GM12878 (cell line): ENCODE results near the gene AKT3.

Source experiments
- ATF2 ChIP-seq: IDR thresholded peaks from 2 replicates; pipeline ENCODE4 v1.6.1; 2012; ENCODE audit warnings: low read length, inconsistent platforms
- BHLHE40 ChIP-seq, 2 experiments: fragments of 450-650 bp in 1 of 2; IDR thresholded peaks; 2 replicates each; pipeline ENCODE4 v1.6.1; 2011 to 2017; ENCODE audit warnings: low read depth in 2 of 2, borderline replicate concordance in 1 of 2, improper control_type of control experiment in 1 of 2, low read length in 1 of 2, mild to moderate bottlenecking in 1 of 2
- CREB1 ChIP-seq: IDR thresholded peaks from 2 replicates; pipeline ENCODE4 v1.6.1; 2012; ENCODE audit warnings: low read depth, mild to moderate bottlenecking, inconsistent platforms
- CTCF ChIP-seq, 3 experiments: IDR thresholded peaks in 2 of 3; conservative IDR thresholded peaks in 1 of 3; 2 replicates each; pipeline ENCODE4 v1.5.1; 2011; ENCODE audit warnings: low read depth in 3 of 3, low read length in 3 of 3, mild to moderate bottlenecking in 3 of 3, control low read depth in 2 of 3, moderate library complexity in 2 of 3, inconsistent platforms in 1 of 3, mixed read lengths in 1 of 3; ENCODE audit not compliant: control insufficient read depth in 2 of 3, insufficient read depth in 1 of 3; ENCODE audit errors: extremely low read depth in 1 of 3
- HDAC2 ChIP-seq: fragments of 200-600 bp; sonication (generic); IDR thresholded peaks from 2 replicates; pipeline ENCODE4 v1.6.1; 2017
- MEF2B ChIP-seq: fragments of 450-650 bp; IDR thresholded peaks from 2 replicates; pipeline ENCODE4 v1.6.1; 2018; ENCODE audit warnings: mild to moderate bottlenecking, moderate library complexity; ENCODE audit not compliant: partially characterized antibody, poor library complexity, severe bottlenecking
- NFXL1 ChIP-seq: fragments of 450-650 bp; IDR thresholded peaks from 2 replicates; pipeline ENCODE4 v1.6.1; 2017; ENCODE audit warnings: antibody characterized with exemption, mild to moderate bottlenecking, borderline replicate concordance
- POLR2A ChIP-seq: IDR thresholded peaks from 2 replicates; pipeline ENCODE4 v1.6.1; 2011; ENCODE audit warnings: low read depth, mild to moderate bottlenecking, low read length
- POLR2AphosphoS5 ChIP-seq: IDR thresholded peaks from 2 replicates; pipeline ENCODE4 v1.6.1; 2011; ENCODE audit warnings: mild to moderate bottlenecking, low read length, inconsistent platforms
- TCF12 ChIP-seq: IDR thresholded peaks from 2 replicates; pipeline ENCODE4 v1.6.1; 2011; ENCODE audit warnings: low read depth, mild to moderate bottlenecking, low read length
- YY1 ChIP-seq: IDR thresholded peaks from 2 replicates; pipeline ENCODE4 v1.6.1; 2011; ENCODE audit warnings: low read depth, mild to moderate bottlenecking, low read length
- TF ChIP-seq, protein P1 (sequence below): IDR thresholded peaks from 2 replicates; pipeline ENCODE4 v1.6.1; 2012; ENCODE audit warnings: mild to moderate bottlenecking, low read depth, low read length
- TF ChIP-seq, protein P2 (sequence below): fragments of 450-650 bp; IDR thresholded peaks from 2 replicates; pipeline ENCODE4 v1.6.1; 2018; ENCODE audit warnings: mild to moderate bottlenecking, low read depth, moderate library complexity; ENCODE audit not compliant: partially characterized antibody

DNA sequence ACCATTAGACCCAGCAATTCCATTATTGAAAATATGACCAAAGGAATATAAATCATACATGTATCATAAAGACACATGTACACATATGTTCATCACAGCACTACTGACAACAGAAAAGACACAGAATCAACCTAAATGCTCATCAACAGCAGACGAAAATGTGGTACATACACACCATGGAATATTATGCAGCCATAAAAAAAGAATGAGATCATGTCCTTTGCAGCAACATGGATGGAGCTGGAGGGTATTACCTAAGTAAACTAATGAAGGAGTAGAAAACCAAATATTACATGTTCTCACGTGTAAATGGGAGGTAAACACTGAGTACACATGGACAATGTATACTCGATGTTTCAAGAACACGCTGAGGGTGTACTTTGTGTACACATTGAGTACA lies 15.9 kb downstream of the AKT3 start:
- no peak for TF ChIP-seq POLR2AphosphoS5
- no peak for TF ChIP-seq CTCF (IDR thresholded peaks at IDR 0.05 in 2 of 3, conservative IDR thresholded peaks at IDR 0.05 in 1 of 3; ENCODE audit: control insufficient read depth in 2 of 3, extremely low read depth in 1 of 3, insufficient read depth in 1 of 3, low read depth in 3 of 3, low read length in 3 of 3)
- no peak for TF ChIP-seq TCF12
- no peak for TF ChIP-seq ATF2
- TF ChIP-seq POLR2A, result no peak
- TF ChIP-seq MEF2B, result no peak
- TF ChIP-seq, protein P1, sequence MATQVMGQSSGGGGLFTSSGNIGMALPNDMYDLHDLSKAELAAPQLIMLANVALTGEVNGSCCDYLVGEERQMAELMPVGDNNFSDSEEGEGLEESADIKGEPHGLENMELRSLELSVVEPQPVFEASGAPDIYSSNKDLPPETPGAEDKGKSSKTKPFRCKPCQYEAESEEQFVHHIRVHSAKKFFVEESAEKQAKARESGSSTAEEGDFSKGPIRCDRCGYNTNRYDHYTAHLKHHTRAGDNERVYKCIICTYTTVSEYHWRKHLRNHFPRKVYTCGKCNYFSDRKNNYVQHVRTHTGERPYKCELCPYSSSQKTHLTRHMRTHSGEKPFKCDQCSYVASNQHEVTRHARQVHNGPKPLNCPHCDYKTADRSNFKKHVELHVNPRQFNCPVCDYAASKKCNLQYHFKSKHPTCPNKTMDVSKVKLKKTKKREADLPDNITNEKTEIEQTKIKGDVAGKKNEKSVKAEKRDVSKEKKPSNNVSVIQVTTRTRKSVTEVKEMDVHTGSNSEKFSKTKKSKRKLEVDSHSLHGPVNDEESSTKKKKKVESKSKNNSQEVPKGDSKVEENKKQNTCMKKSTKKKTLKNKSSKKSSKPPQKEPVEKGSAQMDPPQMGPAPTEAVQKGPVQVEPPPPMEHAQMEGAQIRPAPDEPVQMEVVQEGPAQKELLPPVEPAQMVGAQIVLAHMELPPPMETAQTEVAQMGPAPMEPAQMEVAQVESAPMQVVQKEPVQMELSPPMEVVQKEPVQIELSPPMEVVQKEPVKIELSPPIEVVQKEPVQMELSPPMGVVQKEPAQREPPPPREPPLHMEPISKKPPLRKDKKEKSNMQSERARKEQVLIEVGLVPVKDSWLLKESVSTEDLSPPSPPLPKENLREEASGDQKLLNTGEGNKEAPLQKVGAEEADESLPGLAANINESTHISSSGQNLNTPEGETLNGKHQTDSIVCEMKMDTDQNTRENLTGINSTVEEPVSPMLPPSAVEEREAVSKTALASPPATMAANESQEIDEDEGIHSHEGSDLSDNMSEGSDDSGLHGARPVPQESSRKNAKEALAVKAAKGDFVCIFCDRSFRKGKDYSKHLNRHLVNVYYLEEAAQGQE, result no peak
- no peak for TF ChIP-seq NFXL1
- no peak for TF ChIP-seq YY1
- TF ChIP-seq HDAC2, result no peak
- TF ChIP-seq, protein P2, sequence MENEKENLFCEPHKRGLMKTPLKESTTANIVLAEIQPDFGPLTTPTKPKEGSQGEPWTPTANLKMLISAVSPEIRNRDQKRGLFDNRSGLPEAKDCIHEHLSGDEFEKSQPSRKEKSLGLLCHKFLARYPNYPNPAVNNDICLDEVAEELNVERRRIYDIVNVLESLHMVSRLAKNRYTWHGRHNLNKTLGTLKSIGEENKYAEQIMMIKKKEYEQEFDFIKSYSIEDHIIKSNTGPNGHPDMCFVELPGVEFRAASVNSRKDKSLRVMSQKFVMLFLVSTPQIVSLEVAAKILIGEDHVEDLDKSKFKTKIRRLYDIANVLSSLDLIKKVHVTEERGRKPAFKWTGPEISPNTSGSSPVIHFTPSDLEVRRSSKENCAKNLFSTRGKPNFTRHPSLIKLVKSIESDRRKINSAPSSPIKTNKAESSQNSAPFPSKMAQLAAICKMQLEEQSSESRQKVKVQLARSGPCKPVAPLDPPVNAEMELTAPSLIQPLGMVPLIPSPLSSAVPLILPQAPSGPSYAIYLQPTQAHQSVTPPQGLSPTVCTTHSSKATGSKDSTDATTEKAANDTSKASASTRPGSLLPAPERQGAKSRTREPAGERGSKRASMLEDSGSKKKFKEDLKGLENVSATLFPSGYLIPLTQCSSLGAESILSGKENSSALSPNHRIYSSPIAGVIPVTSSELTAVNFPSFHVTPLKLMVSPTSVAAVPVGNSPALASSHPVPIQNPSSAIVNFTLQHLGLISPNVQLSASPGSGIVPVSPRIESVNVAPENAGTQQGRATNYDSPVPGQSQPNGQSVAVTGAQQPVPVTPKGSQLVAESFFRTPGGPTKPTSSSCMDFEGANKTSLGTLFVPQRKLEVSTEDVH, result no peak
- no peak for TF ChIP-seq CREB1
- no peak for TF ChIP-seq BHLHE40 (IDR thresholded peaks at IDR 0.05; ENCODE audit: borderline replicate concordance in 1 of 2, low read depth in 2 of 2, low read length in 1 of 2)
